Measurements from ENCODE around the gene P2RY6. TPM values are rescaled to one million over a fixed set of nuclear protein-coding genes. Genes with fewer than 3 reads are reported as not detected.

The P2RY6 gene
- total RNA-seq, 2 experiments from 2014 or later: not detected

DNA sequence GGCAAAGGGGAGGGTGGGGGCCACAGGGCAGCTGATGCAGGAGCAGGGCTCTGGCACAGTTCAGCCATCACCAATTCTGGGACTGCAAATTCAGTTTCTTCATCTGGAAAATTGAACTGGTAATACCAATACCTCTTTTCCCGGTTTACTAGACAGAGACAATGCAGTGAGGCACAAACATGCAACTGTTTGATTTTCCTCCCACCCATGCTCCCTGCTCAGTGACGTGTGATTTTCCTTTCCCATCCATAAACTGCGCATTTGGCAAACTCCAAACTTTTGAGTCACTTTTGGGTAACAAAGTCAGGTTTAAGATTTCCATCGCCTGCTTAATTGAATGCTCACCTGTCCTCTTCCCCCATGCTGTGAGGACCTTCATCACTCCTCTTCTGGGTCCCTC lies 30.8 kb upstream of the P2RY6 start:
- POLR2A ChIA-PET: no interaction called here
- no peak overlapping the region for H3K27ac Mint-ChIP-seq
- peaks cover 6% of the 10 kb centered on the region for H3K27me3 Mint-ChIP-seq
- H3K4me1 Mint-ChIP-seq (ENCODE audit: low read depth): no peaks in the 10 kb centered on the region
- H3K4me3 Mint-ChIP-seq: no peak overlapping the region
- intact Hi-C loops (cut with micrococcal nuclease): loop anchor here (10.0 kb wide), 1 partner anchor 516 kb away; no protein-coding TSS in a partner anchor
- no peak for DNase-seq
- no peaks in the 10 kb centered on the region for H3K9me3 Mint-ChIP-seq
- CTCF ChIA-PET: interaction anchor here (2.9 kb wide), 1 partner anchor 56 kb away, joined by 19 read pairs; no protein-coding TSS in a partner anchor
- no peaks in the 10 kb centered on the region for H3K36me3 Mint-ChIP-seq

DNA sequence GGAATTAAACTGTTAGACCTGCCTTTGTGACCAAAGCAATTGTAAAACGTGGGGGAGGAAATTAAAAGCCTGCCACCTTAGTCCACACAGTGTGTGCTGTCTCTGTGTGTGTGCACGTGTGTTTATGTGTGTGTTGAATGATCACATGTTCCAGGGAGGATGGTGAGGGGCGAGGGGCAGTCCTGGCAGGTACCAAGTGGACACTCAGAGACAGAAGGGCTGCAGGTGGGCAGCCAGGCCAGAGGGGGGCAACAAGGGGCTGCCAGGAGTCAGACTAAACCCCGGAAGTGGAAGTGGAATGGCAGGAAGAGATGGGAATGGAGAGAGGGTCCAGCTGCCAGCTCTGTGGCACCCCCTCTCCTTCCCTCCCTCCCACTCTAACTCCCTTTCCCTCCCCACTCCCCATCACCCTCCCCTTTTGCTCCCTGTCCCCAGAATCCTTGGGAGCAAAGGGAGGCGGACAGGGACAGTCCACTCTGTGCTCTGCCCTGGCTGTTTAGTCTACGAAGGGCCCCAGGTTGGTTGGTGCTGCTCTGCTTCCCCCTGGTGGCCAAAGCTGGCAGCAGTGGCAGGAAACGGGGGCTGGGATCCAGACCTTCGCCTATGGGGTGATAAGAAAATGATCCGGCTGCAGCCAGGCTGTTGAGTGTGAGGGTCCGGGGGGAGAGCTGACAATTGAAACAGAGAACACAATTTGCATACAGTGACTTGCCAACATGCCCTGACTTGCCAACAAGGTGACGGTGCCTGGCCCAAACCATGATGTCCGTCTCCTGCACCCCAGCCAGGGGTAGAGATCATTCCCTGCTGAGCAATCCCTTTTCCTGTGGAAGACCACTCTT lies 29.7 kb upstream of the P2RY6 start:
- POLR2A ChIA-PET: no interaction called here
- intact Hi-C loops (cut with micrococcal nuclease): loop anchor here (1.0 to 10.0 kb wide), 2 partner anchors 58 to 518 kb away; no protein-coding TSS in a partner anchor
- no peaks in the 10 kb centered on the region for H3K4me1 Mint-ChIP-seq (ENCODE audit: low read depth)
- H3K27ac Mint-ChIP-seq: no peak overlapping the region
- peak; percentile 80 for DNase-seq
- H3K36me3 Mint-ChIP-seq: no peaks in the 10 kb centered on the region
- H3K9me3 Mint-ChIP-seq: no peaks in the 10 kb centered on the region
- peak overlapping the region; percentile 14 for H3K4me3 Mint-ChIP-seq
- CTCF ChIA-PET: interaction anchor here (0.8 to 2.9 kb wide), 7 partner anchors 9 to 561 kb away, joined by 3 to 19 read pairs (median 3); no protein-coding TSS in a partner anchor
- H3K27me3 Mint-ChIP-seq: peaks cover 6% of the 10 kb centered on the region

DNA sequence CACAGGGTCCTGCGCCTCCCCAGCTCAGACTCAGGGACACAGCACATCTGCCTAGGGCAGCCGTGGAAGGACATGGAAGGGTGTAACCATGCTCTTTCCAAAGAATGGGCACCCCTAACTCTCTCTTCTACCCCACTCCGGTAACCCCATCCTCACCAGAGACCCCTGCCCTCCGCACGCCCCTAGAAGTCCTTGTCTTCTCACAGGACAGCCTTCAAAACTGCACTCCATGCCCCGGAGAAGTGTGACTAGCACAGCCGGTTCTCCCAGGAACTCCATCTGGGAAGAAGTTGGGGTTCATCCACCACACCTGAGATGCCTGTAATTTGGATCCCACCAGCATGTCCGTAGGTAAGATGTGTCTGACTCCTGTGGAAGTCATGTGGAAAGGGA lies 29.0 kb upstream of the P2RY6 start:
- intact Hi-C loops (cut with micrococcal nuclease): loop anchor here (10.0 kb wide), 1 partner anchor 518 kb away; no protein-coding TSS in a partner anchor
- no peaks in the 10 kb centered on the region for H3K4me1 Mint-ChIP-seq (ENCODE audit: low read depth)
- H3K4me3 Mint-ChIP-seq: no peak overlapping the region
- ChIA-PET POLR2A (no interaction called here), CTCF (interaction anchor here (0.8 to 2.9 kb wide), 7 partner anchors 10 to 562 kb away, joined by 3 to 19 read pairs (median 3); no protein-coding TSS in a partner anchor)
- H3K27ac Mint-ChIP-seq: no peak overlapping the region
- DNase-seq: no peak
- H3K36me3 Mint-ChIP-seq: no peaks in the 10 kb centered on the region
- H3K9me3 Mint-ChIP-seq: no peaks in the 10 kb centered on the region
- peaks cover 6% of the 10 kb centered on the region for H3K27me3 Mint-ChIP-seq

DNA sequence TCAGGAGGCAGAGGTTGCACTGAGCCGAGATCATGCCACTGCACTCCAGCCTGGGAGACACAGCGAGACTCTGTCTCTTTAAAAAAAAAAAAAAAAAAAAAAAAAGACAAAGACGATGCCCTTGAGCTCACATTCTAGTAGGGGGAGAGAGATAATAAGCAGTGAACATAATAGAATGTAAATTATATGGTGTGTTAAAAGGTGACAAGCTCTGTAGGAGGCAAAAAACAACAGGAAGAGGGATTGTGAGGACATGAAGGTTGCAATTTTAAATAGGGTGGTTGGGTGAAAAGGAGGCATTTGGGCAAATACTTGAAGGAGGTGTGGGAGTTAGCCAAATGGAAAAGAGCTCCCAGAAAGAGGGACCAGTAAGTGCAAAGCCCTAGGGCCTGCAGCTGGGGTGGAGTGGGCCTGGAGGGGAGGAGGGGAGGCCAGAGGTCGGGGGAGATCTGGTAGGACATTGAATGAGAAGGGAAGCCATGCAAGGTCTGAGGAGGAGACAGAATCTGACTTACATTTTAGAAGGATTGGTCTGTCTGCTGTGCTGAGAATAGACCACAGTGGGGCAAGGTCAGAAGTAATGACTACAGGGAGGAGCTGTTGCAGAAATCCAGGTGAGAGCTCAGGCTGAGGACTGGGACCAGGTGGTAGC lies 27.4 kb upstream of the P2RY6 start:
- Mint-ChIP-seq H3K36me3 (no peaks in the 10 kb centered on the region), H3K4me3 (no peak overlapping the region), H3K4me1 (ENCODE audit: low read depth) (no peaks in the 10 kb centered on the region)

DNA sequence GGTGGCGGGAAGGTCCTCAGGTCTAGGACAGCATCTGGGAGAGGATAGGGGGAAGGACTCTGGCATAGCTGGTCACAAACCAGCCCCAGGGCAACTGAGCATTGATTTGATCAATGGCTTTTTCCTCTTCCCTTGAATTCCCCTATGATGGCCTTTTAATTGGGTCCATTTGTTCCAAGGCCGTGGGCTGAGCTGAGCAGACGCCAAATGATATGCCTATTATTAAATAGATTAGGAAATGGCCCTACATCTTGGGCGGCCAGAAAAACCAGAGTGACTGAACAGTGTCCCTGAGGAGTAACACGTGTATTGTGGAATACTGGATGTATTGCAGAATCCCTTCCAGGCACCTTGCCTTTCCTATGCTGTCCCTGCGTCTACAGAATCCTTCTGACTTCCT lies 26.7 kb upstream of the P2RY6 start:
- H3K9me3 Mint-ChIP-seq: no peaks in the 10 kb centered on the region
- DNase-seq: no peak
- CTCF ChIA-PET: interaction anchor here (1.0 to 1.4 kb wide), 2 partner anchors 9 to 90 kb away, joined by 3 read pairs; no protein-coding TSS in a partner anchor
- no peaks in the 10 kb centered on the region for H3K4me1 Mint-ChIP-seq (ENCODE audit: low read depth)
- H3K36me3 Mint-ChIP-seq: no peaks in the 10 kb centered on the region
- no peak overlapping the region for H3K27ac Mint-ChIP-seq
- POLR2A ChIA-PET: no interaction called here
- intact Hi-C loops (cut with micrococcal nuclease): loop anchor here (10.0 kb wide), 1 partner anchor 521 kb away; no protein-coding TSS in a partner anchor
- peaks cover 6% of the 10 kb centered on the region for H3K27me3 Mint-ChIP-seq
- H3K4me3 Mint-ChIP-seq: no peak overlapping the region

More for the DNA sequence above, 27.4 kb upstream of the P2RY6 start:
- POLR2A ChIA-PET: no interaction called here
- H3K9me3 Mint-ChIP-seq: no peaks in the 10 kb centered on the region
- no peak for DNase-seq
- H3K27ac Mint-ChIP-seq: no peak overlapping the region
- intact Hi-C loops (cut with micrococcal nuclease): loop anchor here (10.0 kb wide), 1 partner anchor 520 kb away; no protein-coding TSS in a partner anchor
- CTCF ChIA-PET: interaction anchor here (0.5 to 1.4 kb wide), 5 partner anchors 8 to 320 kb away, joined by 3 read pairs; no protein-coding TSS in a partner anchor
- H3K27me3 Mint-ChIP-seq: peaks cover 6% of the 10 kb centered on the region

DNA sequence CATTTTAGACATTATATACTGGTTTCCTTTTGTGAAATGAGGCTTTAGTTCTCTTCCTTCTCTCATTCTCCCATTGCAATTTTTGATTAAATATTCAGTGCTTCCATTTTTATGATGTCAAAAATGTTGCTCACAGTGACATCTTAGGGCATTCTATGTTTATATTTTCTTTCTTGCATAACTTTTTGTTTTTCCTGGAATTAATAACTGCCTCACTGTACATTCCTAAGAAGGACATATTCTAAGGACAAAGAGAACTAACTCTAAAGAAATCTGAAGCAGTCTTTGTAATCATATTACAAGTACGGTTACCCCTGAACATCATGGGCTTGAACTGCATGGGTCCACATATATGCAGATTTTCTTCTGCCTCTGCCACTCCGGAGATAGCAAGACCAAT lies 25.8 kb upstream of the P2RY6 start:
- H3K27ac Mint-ChIP-seq: no peak overlapping the region
- no peak overlapping the region for H3K4me3 Mint-ChIP-seq
- intact Hi-C loops (cut with micrococcal nuclease): loop anchor here (10.0 kb wide), 1 partner anchor 522 kb away; no protein-coding TSS in a partner anchor
- no peaks in the 10 kb centered on the region for H3K4me1 Mint-ChIP-seq (ENCODE audit: low read depth)
- H3K36me3 Mint-ChIP-seq: no peaks in the 10 kb centered on the region
- DNase-seq: no peak
- H3K27me3 Mint-ChIP-seq: peaks cover 3% of the 10 kb centered on the region
- ChIA-PET CTCF (interaction anchor here (1.0 kb wide), 1 partner anchor 9 kb away, joined by 3 read pairs; no protein-coding TSS in a partner anchor), POLR2A (no interaction called here)
- H3K9me3 Mint-ChIP-seq: no peaks in the 10 kb centered on the region

DNA sequence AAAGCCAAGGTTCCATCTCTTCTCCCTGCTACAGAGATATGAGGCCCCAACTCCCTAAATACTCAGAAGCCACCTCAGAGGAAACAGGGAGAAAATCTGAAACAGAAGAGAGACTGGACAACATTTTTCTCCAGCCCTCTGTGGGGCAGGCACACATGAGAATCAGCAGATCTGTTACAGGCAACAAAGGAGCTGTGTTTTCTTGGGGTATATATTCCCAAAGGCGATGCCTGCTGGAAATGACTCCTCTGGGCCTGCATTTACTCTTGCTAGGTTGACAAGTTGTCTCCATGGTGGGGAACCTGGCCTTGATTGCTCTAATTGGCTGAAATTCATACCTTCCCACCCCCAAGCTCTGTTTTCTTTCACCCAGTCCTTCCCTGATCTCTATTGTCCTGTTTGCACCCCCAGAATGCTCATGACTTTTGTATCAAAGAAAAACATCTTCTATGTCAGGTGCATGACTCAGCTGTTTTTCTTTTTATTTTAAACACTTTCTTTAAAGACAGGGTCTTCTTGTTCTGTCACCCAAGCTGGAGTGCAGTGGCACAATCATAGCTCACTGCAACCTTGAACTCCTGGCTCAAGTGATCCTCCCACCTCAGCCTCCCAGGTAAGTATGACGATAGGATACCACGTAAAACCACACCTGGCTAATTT lies 23.5 kb upstream of the P2RY6 start:
- H3K4me1 Mint-ChIP-seq (ENCODE audit: low read depth): no peaks in the 10 kb centered on the region
- no peak for DNase-seq
- H3K27me3 Mint-ChIP-seq: no peaks in the 10 kb centered on the region
- no peak overlapping the region for H3K27ac Mint-ChIP-seq
- intact Hi-C loops (cut with micrococcal nuclease): loop anchor here (10.0 kb wide), 1 partner anchor 524 kb away; no protein-coding TSS in a partner anchor
- H3K36me3 Mint-ChIP-seq: no peaks in the 10 kb centered on the region
- H3K4me3 Mint-ChIP-seq: no peak overlapping the region
- ChIA-PET POLR2A (no interaction called here), CTCF (interaction anchor here (0.8 to 1.2 kb wide), 2 partner anchors 14 to 200 kb away, joined by 3 read pairs; no protein-coding TSS in a partner anchor)
- H3K9me3 Mint-ChIP-seq: no peaks in the 10 kb centered on the region

DNA sequence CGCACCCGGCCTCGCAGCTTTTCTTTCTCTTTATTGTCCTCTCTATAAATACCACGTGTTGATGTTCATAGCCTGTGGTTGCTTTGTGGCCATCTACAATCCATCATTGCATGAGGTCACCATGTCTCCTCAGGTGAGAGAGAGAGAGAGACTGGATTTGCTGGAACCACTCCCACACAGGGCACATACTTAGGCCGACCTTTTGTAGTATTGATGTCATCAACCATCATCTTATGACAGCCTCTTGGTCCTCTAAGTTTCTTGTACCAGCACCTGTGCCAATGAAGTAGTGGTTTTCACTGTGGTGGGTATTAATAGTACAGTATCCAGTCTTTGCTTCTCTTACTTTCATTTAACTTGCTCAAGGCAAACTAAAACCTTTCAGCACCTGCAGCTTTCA lies 22.8 kb upstream of the P2RY6 start:
- no peaks in the 10 kb centered on the region for H3K27me3 Mint-ChIP-seq
- no peaks in the 10 kb centered on the region for H3K4me1 Mint-ChIP-seq (ENCODE audit: low read depth)
- POLR2A ChIA-PET: no interaction called here
- DNase-seq: no peak
- H3K4me3 Mint-ChIP-seq: no peak overlapping the region
- no peaks in the 10 kb centered on the region for H3K9me3 Mint-ChIP-seq
- H3K27ac Mint-ChIP-seq: no peak overlapping the region
- intact Hi-C loops (cut with micrococcal nuclease): loop anchor here (10.0 kb wide), 1 partner anchor 525 kb away; no protein-coding TSS in a partner anchor
- CTCF ChIA-PET: interaction anchor here (0.8 to 1.2 kb wide), 2 partner anchors 13 to 201 kb away, joined by 3 read pairs; no protein-coding TSS in a partner anchor
- no peaks in the 10 kb centered on the region for H3K36me3 Mint-ChIP-seq

DNA sequence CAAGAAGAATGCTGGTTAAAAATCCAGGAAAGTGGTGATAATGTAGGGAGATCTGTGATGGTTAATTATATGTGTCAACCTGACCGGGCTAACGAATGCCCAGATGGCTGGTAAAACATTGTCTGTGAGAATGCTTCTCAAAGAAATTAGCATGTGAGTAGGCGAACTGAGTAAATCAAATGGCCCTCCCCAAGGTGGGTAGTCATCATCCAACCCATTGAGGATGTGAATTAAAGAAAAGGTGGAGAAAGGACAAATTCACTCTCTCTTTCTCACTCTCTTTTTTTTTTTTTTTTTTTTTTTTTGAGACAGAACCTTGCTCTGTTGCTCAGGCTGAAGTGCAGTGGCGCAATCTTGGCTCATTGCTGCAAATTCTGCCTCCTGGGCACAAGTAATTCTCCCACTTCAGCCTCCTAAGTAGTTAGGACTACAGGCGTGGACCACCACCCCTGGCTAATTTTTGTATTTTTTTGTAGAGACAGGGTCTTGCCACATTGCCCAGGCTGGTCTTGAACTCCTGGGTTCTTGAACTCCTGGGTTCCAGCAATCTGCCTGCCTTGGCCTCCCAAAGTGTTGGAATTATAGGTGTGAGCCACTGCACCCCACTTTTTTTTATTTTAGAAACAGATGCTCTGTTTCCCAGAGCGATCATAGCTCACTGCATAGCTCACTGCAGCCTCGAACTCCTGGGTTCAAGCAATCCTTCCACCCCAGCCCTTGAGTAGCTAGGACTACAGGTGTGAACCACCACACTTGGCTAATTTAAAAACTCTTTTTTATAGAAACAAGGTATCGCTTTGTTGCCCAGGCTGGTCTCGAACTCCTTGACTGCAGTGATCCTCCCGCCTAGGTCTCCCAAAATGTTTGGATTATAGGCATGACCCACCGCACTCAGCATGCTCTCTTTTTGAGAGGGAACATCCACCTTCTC lies 22.0 kb upstream of the P2RY6 start:
- DNase-seq: no peak
- ChIA-PET POLR2A (no interaction called here), CTCF (no interaction called here)
- Mint-ChIP-seq H3K27me3 (no peaks in the 10 kb centered on the region), H3K4me3 (no peak overlapping the region), H3K9me3 (no peaks in the 10 kb centered on the region), H3K27ac (no peak overlapping the region), H3K4me1 (ENCODE audit: low read depth) (no peaks in the 10 kb centered on the region), H3K36me3 (no peaks in the 10 kb centered on the region)
- intact Hi-C loops (cut with micrococcal nuclease): loop anchor here (10.0 kb wide), 1 partner anchor 525 kb away; no protein-coding TSS in a partner anchor

DNA sequence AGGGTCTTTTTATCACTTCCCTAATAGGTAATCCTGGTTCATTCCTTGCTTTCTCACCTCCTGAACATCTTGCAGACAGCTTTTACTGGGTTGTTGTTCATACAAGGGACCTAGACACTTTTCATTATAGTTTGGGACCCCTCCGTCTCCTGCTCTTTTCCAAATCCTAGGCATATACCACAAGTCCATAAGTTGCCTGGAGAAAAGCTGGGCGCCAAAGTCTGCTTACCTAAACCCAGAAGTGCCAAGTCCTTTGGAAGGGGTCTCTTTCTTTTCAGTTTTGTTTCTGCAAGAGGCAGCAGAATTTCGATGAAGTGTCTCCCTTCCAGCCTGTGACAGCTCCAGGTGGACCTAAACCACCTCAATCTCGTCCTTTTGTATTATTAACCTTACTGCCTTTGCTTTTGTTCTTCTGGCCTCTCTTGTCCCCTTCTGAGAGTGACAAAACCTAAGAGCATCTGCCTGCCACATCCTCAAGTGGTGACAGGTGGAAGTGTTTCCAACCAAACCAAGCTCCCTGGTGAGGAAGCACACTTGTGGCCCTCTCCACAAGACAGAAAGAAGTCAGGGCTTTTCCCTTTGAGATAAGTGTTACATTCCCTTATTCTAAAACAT lies 19.5 kb upstream of the P2RY6 start:
- no peaks in the 10 kb centered on the region for H3K36me3 Mint-ChIP-seq
- intact Hi-C loops (cut with micrococcal nuclease): no loop called here
- ChIA-PET POLR2A (no interaction called here), CTCF (interaction anchor here (1.0 to 1.4 kb wide), 5 partner anchors 8 to 439 kb away, joined by 3 to 6 read pairs (median 4); no protein-coding TSS in a partner anchor)
- H3K27ac Mint-ChIP-seq: no peak overlapping the region
- no peaks in the 10 kb centered on the region for H3K9me3 Mint-ChIP-seq
- peak; percentile 32 for DNase-seq
- H3K4me1 Mint-ChIP-seq (ENCODE audit: low read depth): no peaks in the 10 kb centered on the region
- no peak overlapping the region for H3K4me3 Mint-ChIP-seq
- no peaks in the 10 kb centered on the region for H3K27me3 Mint-ChIP-seq

Data from activated CD4-positive, alpha-beta memory T cell treated with anti-CD3 and anti-CD28 coated beads for 36 hours (primary cell).